GM19328 (cell line): ENCODE results near the gene TMEM116.
"Not testable (repeated sequence)": the region's sequence is repeated elsewhere in the genome, so short reads cannot be mapped to it uniquely, and the experiment has no call there.

Experiments
- ATAC-seq: cut with Tn5 transposase; IDR thresholded peaks from one replicate; pipeline ENCODE4 v1.9.1; 2021; ENCODE audit warnings: mild to moderate bottlenecking, moderate library complexity; ENCODE audit not compliant: unreplicated experiment

TMEM116 gene

GRCh38 chr12:112010415-112011344 is 2.3 kb downstream of the TMEM116 start:
- no peak for ATAC-seq

GRCh38 chr12:112009596-112009995 is 3.4 kb downstream of the TMEM116 start:
- ATAC-seq: not testable (repeated sequence)

GRCh38 chr12:112008918-112009317 is 4.0 kb downstream of the TMEM116 start:
- ATAC-seq: no peak

- ATAC-seq: no peak
Observed at GRCh38 chr12:112007945-112008344, 5.0 kb downstream of the TMEM116 start.

GRCh38 chr12:112005419-112006395 is 7.3 kb downstream of the TMEM116 start:
- no peak for ATAC-seq

- no peak for ATAC-seq
Observed at GRCh38 chr12:112004041-112004440, 8.9 kb downstream of the TMEM116 start.

- ATAC-seq: no peak
Observed at GRCh38 chr12:112001576-112001975, 11.4 kb downstream of the TMEM116 start.

- ATAC-seq: no peak
Observed at GRCh38 chr12:112000820-112001219, 12.1 kb downstream of the TMEM116 start.

GRCh38 chr12:111999129-111999528 is 13.8 kb downstream of the TMEM116 start:
- ATAC-seq: not testable (repeated sequence)

GRCh38 chr12:111998015-111998414 is 14.9 kb downstream of the TMEM116 start:
- ATAC-seq: no peak

GRCh38 chr12:111997300-111997699 is 15.7 kb downstream of the TMEM116 start:
- no peak for ATAC-seq

- ATAC-seq: no peak
Observed at GRCh38 chr12:111995782-111996480, 17.0 kb downstream of the TMEM116 start.

- not testable (repeated sequence) for ATAC-seq
Observed at GRCh38 chr12:111994211-111995111, 18.5 kb downstream of the TMEM116 start.

- ATAC-seq: no peak
Observed at GRCh38 chr12:111993292-111994150, 19.4 kb downstream of the TMEM116 start.

GRCh38 chr12:111992464-111992863 is 20.5 kb downstream of the TMEM116 start:
- no peak for ATAC-seq

- ATAC-seq: no peak
Observed at GRCh38 chr12:111991946-111992345, 21.0 kb downstream of the TMEM116 start.

- no peak for ATAC-seq
Observed at GRCh38 chr12:111991535-111991934, 21.4 kb downstream of the TMEM116 start.

GRCh38 chr12:111984820-111985219 is 28.1 kb downstream of the TMEM116 start:
- no peak for ATAC-seq

- no peak for ATAC-seq
Observed at GRCh38 chr12:111981987-111982386, 31.0 kb downstream of the TMEM116 start.
